GM23248 (cell line): ENCODE data around the gene GAS7. TPM values are rescaled to one million over a fixed set of nuclear protein-coding genes. Genes with fewer than 3 reads are reported as not detected.

Experiments used
- DNase-seq: peaks from one replicate; pipeline ENCODE4 v3.0.0-alpha.2; 2015
- H2AFZ ChIP-seq: fragments of 200-600 bp; sonication (generic); 2 replicates; pipeline ENCODE4 v1.6.1; 2016; ENCODE audit warnings: antibody characterized with exemption
- H3F3A ChIP-seq: fragments of 200-600 bp; sonication (generic); 2 replicates; pipeline ENCODE4 v1.6.1; 2016; ENCODE audit warnings: mild to moderate bottlenecking, antibody characterized with exemption, mixed run types; ENCODE audit not compliant: insufficient read depth
- H3K27ac ChIP-seq: fragments of 200-600 bp; sonication (generic); 2 replicates; pipeline ENCODE4 v1.5.1; 2016; ENCODE audit warnings: mild to moderate bottlenecking
- H3K27me3 ChIP-seq: fragments of 200-600 bp; sonication (generic); replicated peaks from 2 replicates; pipeline ENCODE4 v1.6.1; 2016; ENCODE audit warnings: mild to moderate bottlenecking; ENCODE audit not compliant: insufficient read depth
- H3K36me3 ChIP-seq: fragments of 200-600 bp; sonication (generic); 2 replicates; pipeline ENCODE4 v1.6.1; 2016; ENCODE audit warnings: low read depth, mild to moderate bottlenecking
- H3K4me1 ChIP-seq: fragments of 200-600 bp; sonication (generic); 2 replicates; pipeline ENCODE4 v1.6.1; 2016; ENCODE audit warnings: mild to moderate bottlenecking; ENCODE audit not compliant: insufficient read depth
- H3K4me2 ChIP-seq: fragments of 200-600 bp; sonication (generic); one replicate; pipeline ENCODE4 v1.6.1; 2016; ENCODE audit warnings: mild to moderate bottlenecking; ENCODE audit not compliant: unreplicated experiment
- H3K4me3 ChIP-seq: fragments of 200-600 bp; sonication (generic); 2 replicates; pipeline ENCODE4 v1.5.1; 2016; ENCODE audit warnings: mild to moderate bottlenecking
- H3K79me2 ChIP-seq: fragments of 200-600 bp; sonication (generic); 2 replicates; pipeline ENCODE4 v1.6.1; 2016; ENCODE audit warnings: mild to moderate bottlenecking; ENCODE audit not compliant: insufficient read depth
- H3K9ac ChIP-seq: fragments of 200-600 bp; sonication (generic); 2 replicates; pipeline ENCODE4 v1.6.1; 2016; ENCODE audit warnings: mild to moderate bottlenecking
- H3K9me2 ChIP-seq: fragments of 200-600 bp; sonication (generic); 2 replicates; pipeline ENCODE4 v1.6.1; 2016; ENCODE audit warnings: mixed run types, mild to moderate bottlenecking, moderate library complexity; ENCODE audit not compliant: insufficient read depth
- H3K9me3 ChIP-seq: fragments of 200-600 bp; sonication (generic); one replicate; pipeline ENCODE4 v1.6.1; 2017; ENCODE audit warnings: low read depth
- H4K20me1 ChIP-seq: fragments of 200-600 bp; sonication (generic); 2 replicates; pipeline ENCODE4 v1.6.0; 2016; ENCODE audit not compliant: insufficient read depth
- EZH2 ChIP-seq: fragments of 200-600 bp; sonication (generic); IDR thresholded peaks from 2 replicates; pipeline ENCODE4 v1.6.1; 2018; ENCODE audit warnings: antibody characterized with exemption, mild to moderate bottlenecking; ENCODE audit not compliant: insufficient read depth, poor library complexity, severe bottlenecking
- EZH2phosphoT487 ChIP-seq: fragments of 200-600 bp; sonication (generic); IDR thresholded peaks from 2 replicates; pipeline ENCODE4 v1.6.1; 2018; ENCODE audit warnings: antibody characterized with exemption, moderate library complexity, mild to moderate bottlenecking, low read depth; ENCODE audit not compliant: insufficient read depth
- WGBS, 2 experiments: methylation state at CpG; one replicate each; pipeline ENCODE4 v1.1.6; 2015 to 2017; ENCODE audit warnings: low lambda C conversion rate in 2 of 2, low coverage in 1 of 2; ENCODE audit errors: missing lambda C conversion rate in 2 of 2; 5-methylcytosine and 5-hydroxymethylcytosine counted together
- in situ Hi-C: fragments of 300-500 bp; cut with MboI; formaldehyde crosslinking; loops from 2 replicates; pipeline ENCODE4 v1.15.0; 2020
- polyA plus RNA-seq: library from polyadenylated mRNA; unstranded; fragments of >200 nt; fragmentation: Nextera tagmentation; extraction: Ambion mirVana; gene quantifications from 2 replicates; pipeline ENCODE4 v1.2.1, GENCODE V29; 2016
- total RNA-seq: library from RNA; depleted of rRNA; stranded (reverse); fragments of >200 nt; shearing (Covaris generic); gene quantifications from 2 replicates; pipeline ENCODE4 v1.2.3, GENCODE V29; 2014

GAS7 gene
- total and polyA plus RNA-seq, 2 experiments from 2014 or later = 6.7 to 13.4 TPM

- Histone ChIP-seq H2AFZ (no peak overlapping the region), H3K27ac (no peak overlapping the region), H3K36me3 (no peaks in the 10 kb centered on the region), H3K4me3 (no peak overlapping the region), H3K4me2 (no peak overlapping the region), H3F3A (no peaks in the 10 kb centered on the region), H3K9ac (no peak overlapping the region), H3K9me2 (no peaks in the 10 kb centered on the region), H3K27me3 (no peaks in the 10 kb centered on the region), H3K4me1 (0 out of 2 replicates have a peak, but pooled peaks cover 3% of the 10 kb centered on the region), H3K79me2 (no peaks in the 10 kb centered on the region), H4K20me1 (no peaks in the 10 kb centered on the region), H3K9me3 (no peaks in the 10 kb centered on the region)
- DNase-seq = peak; percentile 40
- WGBS, 2 experiments = 70 to 81% methylated on average over 2 of the region's 2 CpGs
- no peak for TF ChIP-seq EZH2phosphoT487
- no peak for TF ChIP-seq EZH2
- in situ Hi-C loops = no loop called here
These were observed 265.9 kb downstream of the GAS7 start for GRCh38 chr17:9932491-9932890.

- H3F3A ChIP-seq = no peaks in the 10 kb centered on the region
- no peaks in the 10 kb centered on the region for H3K36me3 ChIP-seq
- no peak overlapping the region for H3K27ac ChIP-seq
- H3K9me3 ChIP-seq = no peaks in the 10 kb centered on the region
- no peak overlapping the region for H3K9ac ChIP-seq
- no peaks in the 10 kb centered on the region for H3K27me3 ChIP-seq
- H3K4me1 ChIP-seq = 0 out of 2 replicates have a peak, but pooled peaks cover 3% of the 10 kb centered on the region
- WGBS, 2 experiments = 87 to 92% methylated on average over 11 to 12 of the region's 12 CpGs
- in situ Hi-C loops = no loop called here
- H3K4me2 ChIP-seq = no peak overlapping the region
- TF ChIP-seq EZH2phosphoT487 (no peak), EZH2 (no peak)
- H3K9me2 ChIP-seq = no peaks in the 10 kb centered on the region
- DNase-seq = no peak
- H3K79me2 ChIP-seq = no peaks in the 10 kb centered on the region
- H3K4me3 ChIP-seq = no peak overlapping the region
- no peak overlapping the region for H2AFZ ChIP-seq
- H4K20me1 ChIP-seq = no peaks in the 10 kb centered on the region
These were observed 267.2 kb downstream of the GAS7 start for GRCh38 chr17:9931144-9931741.

GRCh38 chr17:9929871-9930270 is 268.5 kb downstream of the GAS7 start:
- H3K9ac ChIP-seq = no peak overlapping the region
- no peaks in the 10 kb centered on the region for H3K9me3 ChIP-seq
- no peak overlapping the region for H3K4me3 ChIP-seq
- no peak for TF ChIP-seq EZH2phosphoT487
- TF ChIP-seq EZH2 = no peak
- no peaks in the 10 kb centered on the region for H3K27me3 ChIP-seq
- H3K79me2 ChIP-seq = no peaks in the 10 kb centered on the region
- 0 out of 2 replicates have a peak, but pooled peaks cover 3% of the 10 kb centered on the region for H3K4me1 ChIP-seq
- WGBS, 2 experiments = 71% methylated on average over 8 of the region's 8 CpGs
- H2AFZ ChIP-seq = no peak overlapping the region
- in situ Hi-C loops = loop anchor here (10.0 kb wide), 1 partner anchor 695 kb away; no protein-coding TSS in a partner anchor
- no peak overlapping the region for H3K27ac ChIP-seq
- H3F3A ChIP-seq = no peaks in the 10 kb centered on the region
- H3K4me2 ChIP-seq = no peak overlapping the region
- no peak for DNase-seq
- no peaks in the 10 kb centered on the region for H3K9me2 ChIP-seq
- no peaks in the 10 kb centered on the region for H3K36me3 ChIP-seq
- no peaks in the 10 kb centered on the region for H4K20me1 ChIP-seq

- Histone ChIP-seq H3K4me3 (no peak overlapping the region), H3K27ac (no peak overlapping the region), H2AFZ (no peak overlapping the region), H3K27me3 (no peaks in the 10 kb centered on the region), H3K9me3 (no peaks in the 10 kb centered on the region), H3F3A (no peaks in the 10 kb centered on the region), H3K9me2 (no peaks in the 10 kb centered on the region), H3K9ac (no peak overlapping the region), H3K36me3 (no peaks in the 10 kb centered on the region), H3K4me1 (0 out of 2 replicates have a peak, but pooled peaks cover 3% of the 10 kb centered on the region), H3K79me2 (no peaks in the 10 kb centered on the region), H3K4me2 (no peak overlapping the region), H4K20me1 (no peaks in the 10 kb centered on the region)
- in situ Hi-C loops = loop anchor here (10.0 kb wide), 1 partner anchor 696 kb away; no protein-coding TSS in a partner anchor
- TF ChIP-seq EZH2phosphoT487 (no peak), EZH2 (no peak)
- DNase-seq = peak; percentile 69
- WGBS, 2 experiments = 68 to 71% methylated on average over 13 of the region's 13 CpGs
These were observed 269.6 kb downstream of the GAS7 start for GRCh38 chr17:9928601-9929333.
